Endothelial cell of umbilical vein (primary cell): ENCODE data around the gene SPTY2D1.
"Not testable (repeated sequence)": the region's sequence is repeated elsewhere in the genome, so short reads cannot be mapped to it uniquely, and the experiment has no call there.

ENCODE experiments used
- CTCF ChIP-seq, 2 donors: IDR thresholded peaks; 1 replicate in 1 of 2; 2 replicates in 1 of 2; pipeline ENCODE4 v1.5.1; 2011; ENCODE audit warnings: low read length in 2 of 2, mild to moderate bottlenecking in 2 of 2, moderate library complexity in 2 of 2, control low read depth in 1 of 2, inconsistent platforms in 1 of 2, low read depth in 1 of 2; ENCODE audit not compliant: insufficient read depth in 1 of 2; ENCODE audit errors: extremely low read depth in 1 of 2
- POLR2A ChIP-seq: IDR thresholded peaks from 2 replicates; pipeline ENCODE4 v1.6.1; 2012; ENCODE audit warnings: low read depth, mild to moderate bottlenecking, control low read depth, low read length

- TF ChIP-seq CTCF (IDR thresholded peaks at IDR 0.05; ENCODE audit: extremely low read depth in 1 of 2, insufficient read depth in 1 of 2, low read depth in 1 of 2, low read length in 2 of 2); POLR2A: not testable (repeated sequence)
Observed at GRCh38 chr11:18672209-18672608, 38.1 kb upstream of the SPTY2D1 start.
